Erythroblast (primary cell): ENCODE results near the gene SPATA20.

ENCODE experiments used
- GATA1 ChIP-seq: IDR thresholded peaks from 2 replicates; pipeline ENCODE4 v1.6.1; 2011; ENCODE audit warnings: low read depth, mild to moderate bottlenecking, control low read depth, low read length, moderate library complexity
- POLR2A ChIP-seq: IDR thresholded peaks from 2 replicates; pipeline ENCODE4 v1.6.1; 2011; ENCODE audit warnings: mild to moderate bottlenecking, low read length

GRCh38 chr17:50522766-50523165, 24.2 kb upstream of the SPATA20 start:
- no peak for TF ChIP-seq POLR2A
- TF ChIP-seq GATA1: no peak
